AG10803 (cell line): ENCODE measurements around the gene MPPE1.

Experiments
- DNase-seq: peaks from one replicate; pipeline ENCODE4 v3.0.0; 2010; ENCODE audit warnings: low read depth
- H3K4me3 ChIP-seq: 2 replicates; pipeline ENCODE4 v1.5.1; 2011; ENCODE audit warnings: mild to moderate bottlenecking, low read length, control low read depth
- CTCF ChIP-seq: conservative IDR thresholded peaks from 2 replicates; pipeline ENCODE4 v1.5.1; 2011; ENCODE audit warnings: mild to moderate bottlenecking, low read length, control low read depth, inconsistent platforms

MPPE1 gene

GRCh38 chr18:11840493-11840892, 67.6 kb downstream of the MPPE1 start:
- no peak overlapping the region for H3K4me3 ChIP-seq
- no peak for DNase-seq
- TF ChIP-seq CTCF = no peak

DNA sequence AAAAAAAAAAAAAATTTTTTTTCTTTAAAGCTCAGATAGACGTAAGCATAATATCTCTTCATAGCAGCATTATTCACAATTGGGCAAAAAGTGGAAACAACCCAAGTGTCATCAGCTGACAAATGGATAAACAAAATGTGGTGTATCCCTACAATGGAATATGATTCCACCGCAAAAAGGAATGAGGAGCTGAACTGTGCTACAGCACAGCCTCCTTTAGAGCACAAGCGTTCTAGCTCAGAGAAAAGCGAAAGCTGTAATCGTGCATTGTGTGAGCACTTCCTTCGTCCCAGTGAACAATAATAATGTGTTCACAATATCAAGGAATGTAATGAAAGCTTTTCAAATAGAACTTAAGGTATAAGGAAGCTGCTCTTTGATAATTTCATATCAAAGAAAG, 68.6 kb downstream of the MPPE1 start:
- H3K4me3 ChIP-seq = no peak overlapping the region
- DNase-seq = no peak
- TF ChIP-seq CTCF = no peak

DNA sequence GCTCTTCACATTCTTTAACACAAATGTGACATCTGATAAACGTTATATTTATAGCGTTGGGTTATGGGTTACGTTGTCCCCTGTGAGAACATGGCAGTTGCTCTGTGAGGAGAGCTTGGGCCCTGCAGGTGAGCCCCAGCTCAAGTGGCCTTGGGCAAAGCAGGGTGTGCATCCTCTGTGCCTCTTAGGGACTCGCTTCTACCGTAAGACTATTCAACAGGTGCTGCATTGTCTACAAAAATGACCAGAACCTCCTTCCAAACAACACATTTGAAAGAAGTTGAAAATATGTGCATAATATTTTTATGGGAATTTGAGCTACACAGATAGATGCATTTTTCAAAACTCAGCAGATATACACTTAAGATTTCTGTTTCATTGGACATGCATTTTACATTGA, 73.3 kb downstream of the MPPE1 start:
- no peak for TF ChIP-seq CTCF
- DNase-seq = no peak
- no peak overlapping the region for H3K4me3 ChIP-seq
